GM23338 (cell line): ENCODE results near the gene ZBTB46. TPM values are rescaled to one million over a fixed set of nuclear protein-coding genes. Genes with fewer than 3 reads are reported as not detected.

Experiments used
- ATAC-seq: fragments of 200-7000 bp; cut with Tn5 transposase; 3 replicates; pipeline ENCODE4 v1.9.1; 2020
- DNase-seq: peaks from one replicate; pipeline ENCODE4 v3.0.0-alpha.2; 2015; ENCODE audit warnings: low spot score
- H2AFZ ChIP-seq: fragments of 200-600 bp; sonication (generic); 2 replicates; pipeline ENCODE4 v1.8.0; 2016; ENCODE audit warnings: antibody characterized with exemption, mild to moderate bottlenecking, moderate library complexity
- H3F3A ChIP-seq: fragments of 200-600 bp; sonication (generic); replicated peaks from 2 replicates; pipeline ENCODE4 v1.8.0; 2017; ENCODE audit warnings: antibody characterized with exemption, mixed run types, low read depth
- H3K27ac ChIP-seq: fragments of 200-600 bp; sonication (generic); 2 replicates; pipeline ENCODE4 v1.6.1; 2016; ENCODE audit warnings: low read depth
- H3K27me3 ChIP-seq: fragments of 200-600 bp; sonication (generic); 2 replicates; pipeline ENCODE4 v1.8.0; 2016; ENCODE audit warnings: mild to moderate bottlenecking, mixed run types, moderate library complexity; ENCODE audit not compliant: insufficient read depth
- H3K36me3 ChIP-seq: fragments of 200-600 bp; sonication (generic); 2 replicates; pipeline ENCODE4 v1.8.0; 2016; ENCODE audit warnings: mild to moderate bottlenecking; ENCODE audit not compliant: insufficient read depth
- H3K4me1 ChIP-seq: fragments of 200-600 bp; sonication (generic); 2 replicates; pipeline ENCODE4 v1.8.0; 2016; ENCODE audit warnings: mild to moderate bottlenecking, moderate library complexity; ENCODE audit not compliant: insufficient read depth
- H3K4me2 ChIP-seq: fragments of 200-600 bp; sonication (generic); 2 replicates; pipeline ENCODE4 v1.7.1; 2017; ENCODE audit warnings: mixed run types
- H3K4me3 ChIP-seq: fragments of 200-600 bp; sonication (generic); 2 replicates; pipeline ENCODE4 v1.6.1; 2016; ENCODE audit warnings: mixed run types
- H3K79me2 ChIP-seq: fragments of 200-600 bp; sonication (generic); replicated peaks from 2 replicates; pipeline ENCODE4 v1.8.0; 2017; ENCODE audit warnings: mild to moderate bottlenecking; ENCODE audit not compliant: insufficient read depth
- H3K9me2 ChIP-seq: fragments of 200-600 bp; sonication (generic); 2 replicates; pipeline ENCODE4 v1.8.0; 2017; ENCODE audit not compliant: insufficient read depth
- H4K20me1 ChIP-seq: fragments of 200-600 bp; sonication (generic); replicated peaks from 2 replicates; pipeline ENCODE4 v1.8.0; 2017; ENCODE audit warnings: mild to moderate bottlenecking; ENCODE audit not compliant: insufficient read depth
- H3K27ac Mint-ChIP-seq: 2 replicates; pipeline ENCODE4 v1.8.0; 2020; ENCODE audit warnings: inconsistent platforms, mild to moderate bottlenecking, moderate library complexity, mixed read lengths
- H3K27me3 Mint-ChIP-seq: 3 replicates; pipeline ENCODE4 v1.8.0; 2022; ENCODE audit warnings: low read depth, mild to moderate bottlenecking, moderate library complexity, mixed read lengths, inconsistent platforms; ENCODE audit not compliant: insufficient read depth, poor library complexity
- H3K36me3 Mint-ChIP-seq: 3 replicates; pipeline ENCODE4 v1.8.0; 2021; ENCODE audit warnings: low read depth, mild to moderate bottlenecking, inconsistent platforms, moderate library complexity, mixed read lengths
- H3K4me1 Mint-ChIP-seq: 3 replicates; pipeline ENCODE4 v1.8.0; 2020; ENCODE audit warnings: mild to moderate bottlenecking, inconsistent platforms, mixed read lengths
- H3K4me3 Mint-ChIP-seq: 3 replicates; pipeline ENCODE4 v1.8.0; 2021; ENCODE audit warnings: moderate library complexity, mild to moderate bottlenecking, inconsistent platforms, mixed read lengths
- H3K9me3 Mint-ChIP-seq: 3 replicates; pipeline ENCODE4 v1.8.0; 2020; ENCODE audit warnings: moderate library complexity, mild to moderate bottlenecking, inconsistent platforms, mixed read lengths
- CTCF ChIP-seq, 2 experiments: fragments of 200-600 bp in 1 of 2; sonication (generic) in 1 of 2; conservative IDR thresholded peaks; 2 replicates each; pipeline versions ENCODE4 v1.5.1 to v1.6.1; 2016 to 2017; ENCODE audit warnings: antibody characterized with exemption in 2 of 2, low read depth in 2 of 2, mild to moderate bottlenecking in 2 of 2, moderate library complexity in 1 of 2
- ETS1 ChIP-seq: IDR thresholded peaks from 2 replicates; pipeline ENCODE4 v1.6.1; 2016; ENCODE audit warnings: antibody characterized with exemption
- EZH2 ChIP-seq: fragments of 200-600 bp; sonication (generic); IDR thresholded peaks from one replicate; pipeline ENCODE4 v1.8.0; 2017; ENCODE audit warnings: antibody characterized with exemption, mild to moderate bottlenecking, low read depth; ENCODE audit not compliant: unreplicated experiment
- NANOG ChIP-seq: IDR thresholded peaks from 2 replicates; pipeline ENCODE4 v1.6.1; 2016; ENCODE audit warnings: antibody characterized with exemption, borderline replicate concordance
- STAT1 ChIP-seq: IDR thresholded peaks from one replicate; pipeline ENCODE4 v1.6.1; 2016; ENCODE audit warnings: antibody characterized with exemption; ENCODE audit not compliant: unreplicated experiment
- ZNF114 ChIP-seq: fragments of 250-450 bp; sonication (Bioruptor Pico); IDR thresholded peaks from 2 replicates; pipeline ENCODE4 v1.5.0; 2020; ENCODE audit warnings: mild to moderate bottlenecking, moderate library complexity
- ZNF331 ChIP-seq: fragments of 250-450 bp; sonication (Bioruptor Pico); IDR thresholded peaks from 2 replicates; pipeline ENCODE4 v1.5.0; 2020; ENCODE audit warnings: low read depth, mild to moderate bottlenecking, moderate library complexity
- ZNF462 ChIP-seq: fragments of 250-450 bp; sonication (Bioruptor Pico); IDR thresholded peaks from 2 replicates; pipeline ENCODE4 v1.5.0; 2020; ENCODE audit warnings: mild to moderate bottlenecking, moderate library complexity
- polyA plus RNA-seq: library from polyadenylated mRNA; unstranded; fragments of >200 nt; fragmentation: Nextera tagmentation; extraction: Ambion mirVana; gene quantifications from 2 replicates; pipeline ENCODE4 v1.2.1, GENCODE V29; 2016
- total RNA-seq: library from RNA; depleted of rRNA; stranded (reverse); fragments of >200 nt; shearing (Covaris generic); gene quantifications from 2 replicates; pipeline ENCODE4 v1.2.3, GENCODE V29; 2014

ZBTB46 gene
- total and polyA plus RNA-seq, 2 experiments from 2014 or later, result 3.2 to 26.9 TPM

GRCh38 chr20:63711085-63711645 lies 119.9 kb downstream of the ZBTB46 start (continued):
- TF ChIP-seq CTCF (conservative IDR thresholded peaks at IDR 0.05; ENCODE audit: low read depth in 2 of 2), result no peak
- TF ChIP-seq ZNF331 (CRISPR knock-in tag), result no peak
- no peak for TF ChIP-seq ZNF462

- H3K27ac ChIP-seq, result no peak overlapping the region
- H4K20me1 ChIP-seq, result peaks cover 14% of the 10 kb centered on the region
- peaks cover 65% of the 10 kb centered on the region for H3K79me2 ChIP-seq
- DNase-seq (no peak), ATAC-seq (no peak)
- H3K4me1 ChIP-seq, result no peaks in the 10 kb centered on the region; the same call in 1 of the 2 replicates
- H3F3A ChIP-seq, result peaks cover 11% of the 10 kb centered on the region; the same call in 1 of the 2 replicates
- Mint-ChIP-seq H3K4me3 (peak overlapping the region; percentile 87), H3K27me3 (peaks cover 12% of the 10 kb centered on the region), H3K36me3 (peaks cover 54% of the 10 kb centered on the region), H3K9me3 (no peaks in the 10 kb centered on the region), H3K4me1 (peaks cover 10% of the 10 kb centered on the region), H3K27ac (no peak overlapping the region)
- peak overlapping the region; percentile 93 for H3K4me2 ChIP-seq
- H3K36me3 ChIP-seq, result peaks cover 4% of the 10 kb centered on the region; the same call in 1 of the 2 replicates
- no peaks in the 10 kb centered on the region for H3K27me3 ChIP-seq
- H2AFZ ChIP-seq, result no peak overlapping the region
- peak overlapping the region; percentile 85 for H3K4me3 ChIP-seq
- no peaks in the 10 kb centered on the region for H3K9me2 ChIP-seq
- TF ChIP-seq ETS1, result no peak
- TF ChIP-seq NANOG, result no peak
- no peak for TF ChIP-seq ZNF114 (CRISPR knock-in tag)
- TF ChIP-seq CTCF (conservative IDR thresholded peaks at IDR 0.05; ENCODE audit: low read depth in 2 of 2), result no peak
- no peak for TF ChIP-seq STAT1
- TF ChIP-seq EZH2, result no peak
These were observed 121.9 kb downstream of the ZBTB46 start for GRCh38 chr20:63709149-63709527.
